ENCODE measurements around the gene EP400.

The EP400 gene, protein sequence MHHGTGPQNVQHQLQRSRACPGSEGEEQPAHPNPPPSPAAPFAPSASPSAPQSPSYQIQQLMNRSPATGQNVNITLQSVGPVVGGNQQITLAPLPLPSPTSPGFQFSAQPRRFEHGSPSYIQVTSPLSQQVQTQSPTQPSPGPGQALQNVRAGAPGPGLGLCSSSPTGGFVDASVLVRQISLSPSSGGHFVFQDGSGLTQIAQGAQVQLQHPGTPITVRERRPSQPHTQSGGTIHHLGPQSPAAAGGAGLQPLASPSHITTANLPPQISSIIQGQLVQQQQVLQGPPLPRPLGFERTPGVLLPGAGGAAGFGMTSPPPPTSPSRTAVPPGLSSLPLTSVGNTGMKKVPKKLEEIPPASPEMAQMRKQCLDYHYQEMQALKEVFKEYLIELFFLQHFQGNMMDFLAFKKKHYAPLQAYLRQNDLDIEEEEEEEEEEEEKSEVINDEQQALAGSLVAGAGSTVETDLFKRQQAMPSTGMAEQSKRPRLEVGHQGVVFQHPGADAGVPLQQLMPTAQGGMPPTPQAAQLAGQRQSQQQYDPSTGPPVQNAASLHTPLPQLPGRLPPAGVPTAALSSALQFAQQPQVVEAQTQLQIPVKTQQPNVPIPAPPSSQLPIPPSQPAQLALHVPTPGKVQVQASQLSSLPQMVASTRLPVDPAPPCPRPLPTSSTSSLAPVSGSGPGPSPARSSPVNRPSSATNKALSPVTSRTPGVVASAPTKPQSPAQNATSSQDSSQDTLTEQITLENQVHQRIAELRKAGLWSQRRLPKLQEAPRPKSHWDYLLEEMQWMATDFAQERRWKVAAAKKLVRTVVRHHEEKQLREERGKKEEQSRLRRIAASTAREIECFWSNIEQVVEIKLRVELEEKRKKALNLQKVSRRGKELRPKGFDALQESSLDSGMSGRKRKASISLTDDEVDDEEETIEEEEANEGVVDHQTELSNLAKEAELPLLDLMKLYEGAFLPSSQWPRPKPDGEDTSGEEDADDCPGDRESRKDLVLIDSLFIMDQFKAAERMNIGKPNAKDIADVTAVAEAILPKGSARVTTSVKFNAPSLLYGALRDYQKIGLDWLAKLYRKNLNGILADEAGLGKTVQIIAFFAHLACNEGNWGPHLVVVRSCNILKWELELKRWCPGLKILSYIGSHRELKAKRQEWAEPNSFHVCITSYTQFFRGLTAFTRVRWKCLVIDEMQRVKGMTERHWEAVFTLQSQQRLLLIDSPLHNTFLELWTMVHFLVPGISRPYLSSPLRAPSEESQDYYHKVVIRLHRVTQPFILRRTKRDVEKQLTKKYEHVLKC (N-terminal part only)

DNA sequence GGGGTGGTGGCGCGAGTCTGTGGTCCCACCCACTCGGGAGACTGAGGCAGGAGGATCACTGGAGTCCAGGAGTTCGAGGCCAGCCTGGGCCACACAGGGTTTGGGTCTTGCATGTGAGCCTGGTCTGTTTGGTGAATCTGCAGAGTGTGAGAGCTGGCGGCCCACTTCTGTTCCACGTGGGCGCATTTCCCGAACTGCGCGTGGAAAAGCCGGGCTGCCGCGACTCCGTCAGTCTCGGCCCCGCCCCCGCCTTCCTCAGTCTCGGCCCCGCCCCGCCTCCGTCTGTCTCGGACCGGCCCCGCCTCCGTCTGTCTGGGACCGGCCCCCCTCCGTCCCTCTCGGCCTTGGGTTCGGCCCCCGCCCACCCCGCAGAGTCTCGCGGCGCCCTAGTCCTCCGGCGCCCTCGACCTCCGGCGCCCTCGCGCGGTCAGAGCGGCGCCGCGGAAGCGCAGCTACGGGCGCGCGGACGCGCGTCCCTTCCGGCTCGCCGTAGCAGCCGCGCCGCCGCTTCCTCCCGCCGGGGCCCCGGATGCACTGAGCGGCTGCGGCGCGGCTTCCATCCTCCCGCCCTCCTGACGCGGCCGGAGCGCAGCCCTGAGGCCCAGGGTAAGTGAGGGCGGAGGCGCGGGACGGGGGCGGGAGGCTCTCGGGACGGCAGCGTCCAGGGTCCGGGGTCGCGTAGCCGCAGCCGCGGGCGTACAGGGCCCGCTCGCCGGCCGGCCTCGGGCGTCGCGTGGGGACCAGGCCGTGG, at the start of gene EP400:
Gene EP400 (plus strand): TSS at position 512 of the 751 bp plus-strand sequence. CDS start 10,678 bp downstream, outside the sequence.
- no peaks in the 10 kb centered on the region for H3K27me3 Mint-ChIP-seq
- CTCF ChIA-PET = interaction anchor here (1.0 kb wide), 1 partner anchor 20 kb away, joined by 4 read pairs; no protein-coding TSS in a partner anchor
- peaks cover 4% of the 10 kb centered on the region for H3K36me3 Mint-ChIP-seq
- peak; percentile 94 for DNase-seq
- peak within 1 kb of the TSS; percentile 90 for H3K27ac Mint-ChIP-seq
- peaks cover 43% of the 10 kb centered on the region for H3K4me1 Mint-ChIP-seq
- H3K9me3 Mint-ChIP-seq = no peaks in the 10 kb centered on the region
- peak within 1 kb of the TSS; percentile 92 for H3K4me3 Mint-ChIP-seq

DNA sequence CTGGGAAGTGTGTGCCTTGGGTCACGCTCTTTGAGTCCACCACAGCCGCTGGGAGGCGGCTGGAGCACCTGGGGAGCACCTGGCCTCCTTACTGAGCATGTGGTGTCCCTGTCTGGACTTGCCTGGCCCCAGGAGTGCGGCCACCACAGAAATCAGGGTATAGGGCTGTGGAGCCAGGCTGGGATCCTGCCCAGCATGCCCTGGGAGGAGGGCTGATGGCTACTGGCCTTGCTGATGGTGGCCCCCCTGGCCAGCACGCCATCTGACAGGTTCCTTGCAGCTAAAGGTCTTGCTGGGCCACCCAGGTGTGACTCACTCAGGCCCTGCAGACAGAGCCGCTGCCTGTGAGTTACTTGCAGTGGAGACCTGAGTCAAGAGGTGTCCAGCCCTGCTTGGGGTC, 49.3 kb upstream of the EP400 start:
- H3K27me3 Mint-ChIP-seq = no peaks in the 10 kb centered on the region
- H3K9me3 Mint-ChIP-seq = no peaks in the 10 kb centered on the region
- CTCF ChIA-PET = no interaction called here
- H3K4me1 Mint-ChIP-seq = peaks cover 27% of the 10 kb centered on the region
- DNase-seq = no peak
- no peak overlapping the region for H3K4me3 Mint-ChIP-seq
- H3K36me3 Mint-ChIP-seq = peaks cover 2% of the 10 kb centered on the region
- no peak overlapping the region for H3K27ac Mint-ChIP-seq

DNA sequence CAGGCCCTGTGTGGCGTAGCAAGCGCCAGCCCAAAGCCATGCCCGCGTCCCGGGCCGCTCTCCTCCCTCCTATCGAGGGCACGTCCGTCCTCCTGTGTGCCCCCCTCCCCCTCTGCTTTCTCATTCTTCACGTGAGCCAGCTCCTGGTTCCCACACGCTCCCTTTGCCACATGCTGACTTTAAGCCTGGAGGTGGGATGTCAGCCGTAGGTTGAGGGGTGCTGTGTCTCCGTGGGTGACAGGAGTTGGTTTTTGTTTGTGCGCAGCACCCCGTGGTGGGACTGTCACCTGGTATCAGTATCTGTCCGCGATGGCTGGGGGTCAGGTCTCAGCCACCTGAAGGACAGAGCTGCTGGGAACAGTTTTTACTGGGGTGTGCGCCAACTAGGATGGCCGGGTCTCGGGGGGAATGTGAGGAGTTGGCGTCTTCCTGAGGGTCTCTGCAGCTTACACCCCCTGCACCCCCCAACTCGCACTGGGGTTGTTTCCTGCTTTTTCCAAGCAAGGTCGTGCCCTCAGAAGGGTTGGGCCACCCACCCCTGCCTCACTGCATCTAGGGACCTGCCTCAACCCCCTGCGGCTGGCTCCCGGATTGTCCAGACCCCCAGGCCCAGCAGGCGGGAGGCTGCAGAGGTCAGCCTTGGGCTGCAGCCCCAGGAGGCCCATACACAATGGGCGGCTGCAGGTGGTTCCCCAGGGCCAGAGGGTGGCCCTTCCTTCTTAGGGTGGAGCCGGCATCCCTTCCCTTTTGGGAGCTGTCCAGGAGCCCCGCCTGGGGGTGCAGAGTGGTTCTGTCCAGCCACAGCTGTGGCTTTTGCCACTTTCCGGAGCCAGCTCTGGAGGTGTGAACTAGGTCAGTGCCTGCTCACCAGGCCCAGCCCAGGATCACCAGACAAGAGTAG, 48.1 kb upstream of the EP400 start:
- Mint-ChIP-seq H3K4me3 (no peak overlapping the region), H3K36me3 (peaks cover 2% of the 10 kb centered on the region), H3K9me3 (no peaks in the 10 kb centered on the region), H3K4me1 (peaks cover 24% of the 10 kb centered on the region), H3K27me3 (no peaks in the 10 kb centered on the region), H3K27ac (no peak overlapping the region)
- no peak for DNase-seq
- CTCF ChIA-PET = no interaction called here

DNA sequence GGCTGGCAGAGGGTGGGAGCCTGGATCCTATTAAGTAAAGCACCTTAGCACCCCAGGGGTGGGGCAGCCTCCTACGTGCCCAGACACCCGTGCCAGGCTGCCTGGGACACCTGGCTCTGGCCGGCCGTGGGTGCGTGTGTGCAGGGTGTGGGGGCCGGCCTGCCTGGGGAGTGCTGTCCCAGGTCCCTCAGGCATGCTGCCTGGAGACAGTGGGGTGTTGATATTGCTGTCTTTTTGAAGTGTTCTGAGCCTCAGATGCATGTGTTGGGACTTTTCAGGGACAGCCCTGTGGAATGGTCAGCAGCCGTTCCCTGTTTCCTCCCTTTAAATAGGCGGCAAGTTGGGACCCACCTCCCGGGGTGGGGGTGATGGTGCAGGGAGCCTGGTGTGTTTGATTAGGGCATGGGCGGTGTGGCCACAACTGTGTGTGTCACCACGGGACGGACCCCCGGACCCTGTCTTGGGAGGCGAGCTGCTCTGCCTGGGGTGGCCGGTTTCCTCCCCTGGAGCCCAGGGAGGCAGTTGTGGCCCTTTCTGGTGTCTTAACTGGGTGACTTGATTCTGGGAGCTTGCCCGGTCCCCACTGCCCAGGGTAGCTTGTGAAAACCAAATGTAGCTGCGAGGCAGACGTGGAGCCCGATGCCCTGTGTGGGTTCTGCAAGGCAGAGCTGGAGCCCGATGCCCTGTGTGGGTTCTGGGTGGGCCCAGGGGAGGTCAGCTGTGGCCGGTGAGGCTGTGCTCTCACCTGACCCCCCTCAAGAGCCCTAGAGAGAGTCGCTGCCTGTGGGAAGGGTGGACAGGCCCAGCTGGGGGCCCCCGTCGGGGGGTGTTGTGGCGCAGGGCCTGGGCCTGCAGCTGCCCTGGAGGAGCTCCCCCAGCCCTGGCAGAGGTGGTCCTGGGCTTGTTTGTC, 47.2 kb upstream of the EP400 start:
- CTCF ChIA-PET = no interaction called here
- Mint-ChIP-seq H3K4me3 (no peak overlapping the region), H3K27ac (no peak overlapping the region), H3K4me1 (peaks cover 16% of the 10 kb centered on the region), H3K9me3 (no peaks in the 10 kb centered on the region), H3K27me3 (no peaks in the 10 kb centered on the region), H3K36me3 (no peaks in the 10 kb centered on the region)
- no peak for DNase-seq

DNA sequence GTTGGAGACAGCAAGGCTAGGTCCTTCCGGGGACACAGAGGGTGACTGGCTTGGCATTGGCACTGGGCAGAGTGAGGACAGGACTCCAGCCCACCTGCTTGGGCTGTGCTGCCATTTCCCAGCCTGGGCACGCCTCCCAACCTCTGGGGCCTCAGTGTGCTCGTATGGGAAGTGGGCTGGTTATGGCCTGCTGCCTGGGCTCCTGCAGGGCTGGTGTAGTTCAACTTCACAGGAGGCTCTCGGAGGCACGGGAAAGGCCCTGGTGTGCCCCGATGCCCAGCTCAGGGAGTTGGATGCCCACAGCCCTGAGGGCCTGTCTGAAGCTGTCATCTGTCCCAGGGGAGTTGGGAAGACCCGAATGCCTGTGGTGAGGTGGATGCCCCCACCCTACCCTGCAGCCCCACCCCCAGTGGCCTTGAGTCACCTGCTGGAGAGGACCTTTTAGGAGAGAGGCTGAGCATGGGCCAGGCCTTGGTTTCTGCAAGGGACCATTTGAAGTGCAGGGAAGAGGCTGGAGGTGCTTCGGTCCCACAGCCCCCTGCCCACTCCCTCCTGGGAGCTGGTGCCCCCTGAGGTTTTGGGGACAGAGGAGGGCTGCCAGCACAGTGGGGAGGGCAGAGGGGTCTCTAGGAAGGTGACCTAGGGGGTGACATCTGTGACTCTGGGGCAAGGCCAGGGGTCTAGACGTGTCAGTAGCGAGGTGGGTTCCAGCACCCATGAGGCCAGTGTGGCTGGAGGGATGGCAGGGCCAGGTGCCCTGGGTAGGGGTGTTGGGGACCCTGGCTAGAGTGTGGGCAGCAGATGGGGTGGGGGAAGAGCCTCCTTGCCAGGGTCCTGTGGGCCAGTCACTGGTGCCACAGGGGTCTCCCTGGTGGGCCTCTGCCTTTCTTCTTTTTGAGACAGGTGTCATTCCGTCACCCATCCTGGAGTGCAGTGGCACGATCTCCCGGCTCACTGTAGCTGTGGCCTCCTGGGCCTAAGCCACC, 46.2 kb upstream of the EP400 start:
- Mint-ChIP-seq H3K9me3 (no peaks in the 10 kb centered on the region), H3K27ac (no peak overlapping the region), H3K27me3 (no peaks in the 10 kb centered on the region), H3K4me1 (peaks cover 13% of the 10 kb centered on the region), H3K4me3 (no peak overlapping the region), H3K36me3 (no peaks in the 10 kb centered on the region)
- no peak for DNase-seq
- CTCF ChIA-PET = no interaction called here

DNA sequence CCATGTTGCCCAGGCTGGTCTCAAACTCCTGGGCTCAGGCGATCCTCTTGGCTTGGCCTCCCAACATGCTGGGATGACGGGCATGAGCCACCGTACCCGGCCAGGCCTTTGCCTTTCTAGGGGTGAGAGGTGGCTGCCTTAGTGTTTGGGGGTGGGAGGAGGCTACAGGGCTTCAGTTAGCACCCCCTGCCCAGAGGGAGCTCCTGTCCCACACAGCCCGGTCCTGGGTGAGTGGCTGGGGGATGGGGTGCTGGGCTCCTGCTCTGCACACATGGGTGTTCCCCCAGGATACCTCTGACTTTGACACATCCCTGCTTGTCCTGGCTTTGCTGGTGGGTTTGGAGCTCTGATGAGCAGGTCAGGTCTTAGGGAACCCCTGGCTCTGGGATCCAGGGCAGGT, 45.4 kb upstream of the EP400 start:
- H3K4me3 Mint-ChIP-seq = no peak overlapping the region
- H3K36me3 Mint-ChIP-seq = peaks cover 3% of the 10 kb centered on the region
- no peak overlapping the region for H3K27ac Mint-ChIP-seq
- H3K4me1 Mint-ChIP-seq = peaks cover 13% of the 10 kb centered on the region
- no peaks in the 10 kb centered on the region for H3K27me3 Mint-ChIP-seq
- DNase-seq = no peak
- CTCF ChIA-PET = no interaction called here
- no peaks in the 10 kb centered on the region for H3K9me3 Mint-ChIP-seq

DNA sequence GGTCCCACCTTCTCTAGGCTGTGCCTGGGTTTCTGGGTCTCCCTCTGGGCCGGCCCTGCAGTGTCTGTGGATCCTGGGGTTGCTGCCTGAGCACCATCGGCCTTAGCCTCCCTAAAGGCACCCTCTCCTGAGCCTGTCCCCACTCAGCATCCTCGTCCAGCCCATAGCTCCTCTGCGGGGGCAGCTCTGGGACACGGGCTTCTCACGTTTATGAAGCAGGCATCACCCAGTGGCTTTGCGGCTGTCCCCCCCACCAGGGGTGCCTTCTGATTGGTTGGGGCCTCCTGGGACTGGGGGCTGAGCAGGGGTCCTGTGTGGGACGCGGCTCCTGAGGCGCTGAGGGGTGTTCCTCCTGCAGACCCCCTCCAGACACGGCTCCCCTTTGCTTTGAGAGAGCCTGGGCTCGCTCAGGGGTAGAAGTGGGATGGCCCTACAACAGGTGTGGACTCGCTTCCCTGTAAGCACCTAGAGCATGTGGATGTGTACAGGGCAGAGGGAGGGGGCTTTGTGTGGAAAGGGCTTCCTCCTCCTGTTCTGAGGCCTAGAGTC, 44.6 kb upstream of the EP400 start:
- Mint-ChIP-seq H3K4me3 (no peak overlapping the region), H3K36me3 (peaks cover 3% of the 10 kb centered on the region), H3K27me3 (no peaks in the 10 kb centered on the region), H3K4me1 (peaks cover 11% of the 10 kb centered on the region), H3K9me3 (no peaks in the 10 kb centered on the region), H3K27ac (no peak overlapping the region)
- CTCF ChIA-PET = no interaction called here
- DNase-seq = no peak

DNA sequence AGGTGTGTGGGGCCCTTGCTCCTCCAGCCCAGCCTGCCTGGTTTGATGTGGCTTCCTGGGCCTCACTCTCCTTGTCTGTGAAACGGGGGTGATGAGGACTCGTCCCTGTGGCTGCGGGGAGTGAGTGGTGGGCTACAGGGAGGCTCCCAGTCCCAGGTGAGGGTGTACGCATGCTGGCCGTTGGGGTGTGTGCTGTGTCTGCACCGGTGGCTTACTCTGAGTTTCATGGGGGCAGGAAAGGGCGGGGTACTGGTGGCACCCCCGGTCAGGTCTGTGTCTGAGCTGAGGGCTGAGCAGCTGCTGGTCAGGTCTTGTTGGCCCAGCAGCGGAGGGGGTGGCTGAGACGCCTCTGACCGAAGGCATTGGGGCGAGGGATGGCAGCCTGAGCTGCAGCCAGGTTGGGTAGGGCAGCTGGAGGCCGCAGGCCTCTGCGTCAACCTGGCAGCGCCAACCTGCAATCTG, 44.1 kb upstream of the EP400 start:
- CTCF ChIA-PET = no interaction called here
- Mint-ChIP-seq H3K9me3 (no peaks in the 10 kb centered on the region), H3K27ac (no peak overlapping the region), H3K4me3 (no peak overlapping the region), H3K4me1 (peaks cover 9% of the 10 kb centered on the region), H3K27me3 (no peaks in the 10 kb centered on the region), H3K36me3 (peaks cover 3% of the 10 kb centered on the region)
- no peak for DNase-seq

DNA sequence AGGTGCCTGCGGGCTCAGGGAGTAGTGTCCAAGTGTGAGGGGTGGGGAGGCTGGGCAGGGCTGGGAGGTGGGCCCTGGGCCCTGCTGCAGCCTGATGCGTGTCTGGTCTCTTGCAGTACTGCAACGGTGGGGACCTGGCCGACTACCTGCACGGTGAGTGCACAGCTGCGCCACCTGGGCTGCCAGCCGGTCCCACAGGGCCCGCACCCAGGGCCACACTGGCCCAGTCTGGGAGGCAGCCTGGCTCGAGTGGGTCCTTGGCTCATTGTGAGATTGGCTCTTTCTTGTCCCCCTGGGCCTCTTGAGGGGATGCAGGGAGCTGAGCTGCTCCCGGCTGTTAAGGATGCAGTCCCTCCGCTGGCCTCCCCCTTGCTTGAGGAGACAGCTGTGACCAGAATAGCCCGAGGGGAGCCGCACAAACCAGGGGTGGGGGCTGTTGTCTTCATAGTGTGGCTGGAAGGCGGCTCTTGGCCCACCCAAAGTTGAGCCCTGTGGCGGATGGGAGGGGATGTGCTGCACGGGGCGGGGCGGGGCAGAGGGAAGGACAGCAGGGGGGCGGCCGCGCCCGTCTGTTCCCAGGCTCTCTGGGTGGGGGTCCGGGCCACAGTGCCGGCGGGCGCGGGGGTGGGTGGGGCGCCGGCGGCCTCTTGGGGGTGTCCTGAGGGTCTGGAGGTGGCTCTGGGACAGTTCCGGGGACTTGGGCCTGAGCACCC, 42.2 kb upstream of the EP400 start:
- no peak overlapping the region for H3K27ac Mint-ChIP-seq
- CTCF ChIA-PET = no interaction called here
- H3K4me1 Mint-ChIP-seq = peaks cover 9% of the 10 kb centered on the region
- H3K9me3 Mint-ChIP-seq = no peaks in the 10 kb centered on the region
- no peak overlapping the region for H3K4me3 Mint-ChIP-seq
- peaks cover 3% of the 10 kb centered on the region for H3K36me3 Mint-ChIP-seq
- no peaks in the 10 kb centered on the region for H3K27me3 Mint-ChIP-seq
- no peak for DNase-seq

DNA sequence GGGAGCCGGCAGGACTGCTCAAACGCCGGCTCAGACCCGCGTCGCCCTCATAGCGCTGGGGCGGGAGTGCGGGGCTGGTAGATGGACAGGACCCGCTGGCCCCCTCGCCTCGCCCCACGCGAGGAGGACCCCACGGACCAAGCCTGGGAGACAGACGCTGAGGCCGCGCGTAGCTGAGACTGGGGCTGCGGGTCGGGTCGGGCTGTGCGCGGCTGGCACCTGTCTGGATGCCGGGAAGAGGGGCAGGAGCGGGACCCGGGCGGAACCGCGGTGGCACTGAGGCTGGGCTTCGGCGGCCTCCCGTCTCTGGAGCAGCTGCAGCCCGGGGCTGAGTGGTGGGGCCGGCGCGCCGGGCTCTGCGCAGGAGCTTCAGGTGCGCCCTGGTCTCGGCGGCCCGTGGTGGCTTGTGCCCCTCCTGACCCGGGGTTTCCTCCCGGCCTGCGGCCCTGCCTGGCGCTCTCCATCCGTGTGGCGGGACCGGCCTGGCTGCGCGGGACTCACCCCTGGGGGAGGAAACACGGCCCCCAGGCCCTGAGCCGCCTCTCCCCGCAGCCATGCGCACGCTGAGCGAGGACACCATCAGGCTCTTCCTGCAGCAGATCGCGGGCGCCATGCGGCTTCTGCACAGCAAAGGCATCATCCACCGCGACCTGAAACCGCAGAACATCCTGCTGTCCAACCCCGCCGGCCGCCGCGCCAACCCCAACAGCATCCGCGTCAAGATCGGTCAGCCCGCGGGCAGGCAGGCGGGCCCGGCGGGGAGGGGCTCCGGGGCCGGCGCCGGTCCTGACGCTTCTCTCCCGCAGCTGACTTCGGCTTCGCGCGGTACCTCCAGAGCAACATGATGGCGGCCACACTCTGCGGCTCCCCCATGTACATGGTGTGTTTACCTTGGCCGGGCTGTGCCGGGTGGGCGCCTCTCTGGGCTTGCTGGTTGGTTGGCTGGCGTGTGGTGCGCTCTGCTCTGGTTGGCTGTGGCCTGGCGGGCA, 41.4 kb upstream of the EP400 start:
- no peak for DNase-seq
- H3K27ac Mint-ChIP-seq = no peak overlapping the region
- peaks cover 9% of the 10 kb centered on the region for H3K4me1 Mint-ChIP-seq
- CTCF ChIA-PET = no interaction called here
- no peaks in the 10 kb centered on the region for H3K27me3 Mint-ChIP-seq
- peaks cover 3% of the 10 kb centered on the region for H3K36me3 Mint-ChIP-seq
- no peaks in the 10 kb centered on the region for H3K9me3 Mint-ChIP-seq
- H3K4me3 Mint-ChIP-seq = no peak overlapping the region
